PC-9 (cell line): ENCODE data around the gene RSPH9.

Experiments used
- EZH2 ChIP-seq: fragments of 200-600 bp; sonication (generic); IDR thresholded peaks from 2 replicates; pipeline ENCODE4 v1.8.0; 2017; ENCODE audit warnings: antibody characterized with exemption, low read depth
- TF ChIP-seq, protein P1 (sequence below): fragments of 200-600 bp; sonication (generic); conservative IDR thresholded peaks from 2 replicates; pipeline ENCODE4 v1.6.1; 2017; ENCODE audit warnings: mixed run types, antibody characterized with exemption, mild to moderate bottlenecking, moderate library complexity

DNA sequence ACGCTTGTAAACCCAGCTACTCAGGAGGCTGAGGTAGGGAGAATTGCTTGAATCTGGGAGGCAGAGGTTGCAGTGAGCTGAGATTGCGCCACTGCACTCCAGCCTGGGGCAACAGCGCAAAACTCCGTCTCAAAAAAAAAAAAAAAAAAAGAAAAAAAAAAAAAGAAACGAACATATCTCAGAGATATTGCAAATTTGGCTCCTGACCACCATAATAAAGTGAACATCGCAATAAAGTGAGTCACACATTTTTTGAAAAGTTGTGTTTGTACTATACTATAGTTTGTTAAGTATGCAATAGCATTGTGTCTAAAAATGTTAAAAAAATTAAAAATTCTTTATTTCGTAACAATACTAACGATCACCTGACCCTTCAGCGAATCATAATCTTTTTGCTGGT lies 13.3 kb downstream of the RSPH9 start:
- no peak for TF ChIP-seq EZH2
- TF ChIP-seq, protein P1, sequence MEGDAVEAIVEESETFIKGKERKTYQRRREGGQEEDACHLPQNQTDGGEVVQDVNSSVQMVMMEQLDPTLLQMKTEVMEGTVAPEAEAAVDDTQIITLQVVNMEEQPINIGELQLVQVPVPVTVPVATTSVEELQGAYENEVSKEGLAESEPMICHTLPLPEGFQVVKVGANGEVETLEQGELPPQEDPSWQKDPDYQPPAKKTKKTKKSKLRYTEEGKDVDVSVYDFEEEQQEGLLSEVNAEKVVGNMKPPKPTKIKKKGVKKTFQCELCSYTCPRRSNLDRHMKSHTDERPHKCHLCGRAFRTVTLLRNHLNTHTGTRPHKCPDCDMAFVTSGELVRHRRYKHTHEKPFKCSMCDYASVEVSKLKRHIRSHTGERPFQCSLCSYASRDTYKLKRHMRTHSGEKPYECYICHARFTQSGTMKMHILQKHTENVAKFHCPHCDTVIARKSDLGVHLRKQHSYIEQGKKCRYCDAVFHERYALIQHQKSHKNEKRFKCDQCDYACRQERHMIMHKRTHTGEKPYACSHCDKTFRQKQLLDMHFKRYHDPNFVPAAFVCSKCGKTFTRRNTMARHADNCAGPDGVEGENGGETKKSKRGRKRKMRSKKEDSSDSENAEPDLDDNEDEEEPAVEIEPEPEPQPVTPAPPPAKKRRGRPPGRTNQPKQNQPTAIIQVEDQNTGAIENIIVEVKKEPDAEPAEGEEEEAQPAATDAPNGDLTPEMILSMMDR, result no peak
